DND-41 (cell line): Measurements from ENCODE around the gene PROM2.

Experiments
- CTCF ChIP-seq: IDR thresholded peaks from 2 replicates; pipeline ENCODE4 v1.5.1; 2012; ENCODE audit warnings: borderline replicate concordance, low read length, moderate library complexity, mild to moderate bottlenecking; ENCODE audit not compliant: poor library complexity, severe bottlenecking; ENCODE audit errors: extremely low read depth
- EZH2 ChIP-seq: IDR thresholded peaks from 3 replicates; pipeline ENCODE4 v1.6.1; 2012; ENCODE audit warnings: borderline replicate concordance, low read depth, mild to moderate bottlenecking, moderate library complexity, low read length, inconsistent platforms; ENCODE audit not compliant: severe bottlenecking

- TF ChIP-seq CTCF = no peak
- no peak for TF ChIP-seq EZH2
These were observed 1.5 kb downstream of the PROM2 start for GRCh38 chr2:95275601-95276243.
